ENCODE data around the gene HIGD1A.

DNA sequence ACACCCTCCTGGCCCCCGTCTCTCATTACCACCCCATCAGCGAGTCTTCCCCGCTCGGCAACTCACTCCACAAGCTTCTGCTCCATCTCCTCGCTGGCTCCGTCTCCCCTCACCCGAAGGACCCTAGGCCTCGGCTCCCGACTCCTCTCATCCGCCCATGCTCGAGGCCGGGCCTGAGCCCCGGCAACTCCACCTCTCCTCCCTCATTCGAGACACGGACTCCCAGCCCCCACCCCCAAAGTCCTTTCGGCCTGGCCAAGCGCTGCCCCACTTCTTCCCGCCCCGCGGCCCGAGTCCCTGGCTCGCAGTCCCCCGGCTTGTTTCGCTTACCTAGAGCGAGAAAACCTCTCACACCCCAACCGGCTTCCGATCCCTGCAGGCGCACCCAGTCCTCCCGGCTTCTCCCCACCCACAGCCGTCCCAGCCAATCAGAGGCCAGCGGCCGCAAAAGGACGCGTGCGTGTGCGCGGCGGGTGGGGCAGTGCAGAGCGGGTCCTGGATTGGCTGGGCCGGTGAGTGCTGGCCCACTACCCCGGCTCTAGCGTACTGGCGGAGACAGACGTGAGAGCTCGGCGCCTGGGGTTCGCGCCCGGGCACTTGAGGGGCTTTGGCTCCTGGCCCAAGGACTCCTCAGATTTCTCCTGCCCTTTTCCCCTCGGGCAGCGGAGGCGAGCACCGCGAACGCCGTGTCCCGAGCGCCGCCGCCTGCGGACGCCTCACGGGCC, at the start of gene HIGD1A:
- TF ChIP-seq CTCF (IDR thresholded peaks at IDR 0.05) = no peak
- peak in 1 of 2 donors; percentile 50 for TF ChIP-seq POLR2A (IDR thresholded peaks at IDR 0.05)

Data from lower leg skin (tissue), 3 donors.